Activated CD4-positive, alpha-beta T cell treated with anti-CD3 and anti-CD28 coated beads, Interleukin-2, amount 10 ng/mL, durations not matched to agents 24 days and 14 days (primary cell): ENCODE measurements around the gene NIT2. TPM values are rescaled to one million over a fixed set of nuclear protein-coding genes. Genes with fewer than 3 reads are reported as not detected.

ENCODE experiments used
- DNase-seq: peaks from one replicate; pipeline ENCODE4 v3.0.0; 2022
- H3K27ac Mint-ChIP-seq: one replicate; pipeline ENCODE4 v1.8.0; 2022; ENCODE audit warnings: mild to moderate bottlenecking, mixed read lengths
- H3K27me3 Mint-ChIP-seq: one replicate; pipeline ENCODE4 v1.8.0; 2022; ENCODE audit warnings: mixed read lengths
- H3K36me3 Mint-ChIP-seq: one replicate; pipeline ENCODE4 v1.8.0; 2022; ENCODE audit warnings: low read depth, mild to moderate bottlenecking, mixed read lengths
- H3K4me1 Mint-ChIP-seq: one replicate; pipeline ENCODE4 v1.8.0; 2021; ENCODE audit warnings: mixed read lengths
- H3K4me3 Mint-ChIP-seq: one replicate; pipeline ENCODE4 v1.8.0; 2022; ENCODE audit warnings: mild to moderate bottlenecking, moderate library complexity, mixed read lengths
- H3K9me3 Mint-ChIP-seq: one replicate; pipeline ENCODE4 v1.8.0; 2021; ENCODE audit warnings: mixed read lengths
- intact Hi-C: fragments of 100-400 bp; cut with micrococcal nuclease; formaldehyde crosslinking; loops from one replicate; pipeline ENCODE4 v1.15.1; 2023
- total RNA-seq: library from RNA; stranded (reverse); gene quantifications from 2 replicates; pipeline ENCODE4 v1.2.3, GENCODE V29; 2022

The NIT2 gene
- total RNA-seq, 1 donor from 2014 or later = 75.5 TPM

DNA sequence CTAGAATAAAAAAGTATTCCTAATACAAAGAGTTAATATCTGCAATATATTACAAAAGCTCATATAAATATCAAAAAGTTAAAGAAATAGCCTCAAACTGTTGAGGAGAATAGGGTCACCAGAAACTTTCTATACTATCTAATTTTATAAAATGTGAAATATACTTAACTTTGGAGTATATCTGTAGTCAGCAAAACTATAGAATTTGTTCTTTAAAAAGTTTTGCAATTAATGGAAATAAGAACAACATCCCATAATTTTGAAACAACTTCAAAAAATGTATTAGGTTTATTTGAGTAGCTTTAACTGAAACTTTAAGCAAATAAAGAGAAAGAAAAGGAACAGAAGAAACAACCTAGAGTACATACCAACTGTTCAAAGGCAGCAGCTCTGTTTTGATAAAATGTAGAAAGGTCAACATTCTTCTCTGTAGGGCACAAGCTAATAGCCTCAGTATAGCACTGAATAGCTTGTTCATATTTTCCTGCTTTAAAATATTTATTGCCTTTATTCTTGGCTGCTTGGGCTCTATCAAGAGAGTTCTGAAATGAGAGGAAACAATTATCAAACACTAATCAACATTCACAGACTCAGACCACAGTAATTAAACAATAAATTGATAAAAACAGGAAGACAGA, 52.0 kb downstream of the NIT2 start:
- no peak overlapping the region for H3K27ac Mint-ChIP-seq
- DNase-seq = no peak
- H3K4me1 Mint-ChIP-seq = peaks cover 7% of the 10 kb centered on the region
- no peaks in the 10 kb centered on the region for H3K27me3 Mint-ChIP-seq
- H3K4me3 Mint-ChIP-seq = no peak overlapping the region
- H3K9me3 Mint-ChIP-seq = peaks cover 6% of the 10 kb centered on the region
- H3K36me3 Mint-ChIP-seq = peaks cover 49% of the 10 kb centered on the region
- intact Hi-C loops = no loop called here

DNA sequence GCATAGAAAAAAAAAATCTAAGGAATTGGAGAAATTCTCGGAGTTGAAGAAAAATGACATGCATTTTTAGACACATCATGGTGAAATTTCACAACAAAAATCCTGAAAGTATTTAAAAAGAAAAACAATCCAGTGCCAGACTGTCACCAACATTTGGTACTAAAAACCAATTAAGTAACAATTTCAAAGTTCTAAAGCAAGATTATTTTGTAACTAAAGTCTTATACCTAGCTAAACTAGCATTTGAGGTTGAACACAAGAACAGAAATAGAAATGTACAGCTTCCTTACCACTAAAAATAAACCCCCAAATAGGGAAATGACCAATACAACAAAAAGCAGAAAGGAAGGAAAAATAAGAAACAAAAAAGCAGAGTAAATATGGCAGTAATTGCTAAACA, 54.5 kb downstream of the NIT2 start:
- H3K36me3 Mint-ChIP-seq = peaks cover 46% of the 10 kb centered on the region
- peaks cover 10% of the 10 kb centered on the region for H3K4me1 Mint-ChIP-seq
- H3K9me3 Mint-ChIP-seq = peaks cover 6% of the 10 kb centered on the region
- DNase-seq = no peak
- H3K27ac Mint-ChIP-seq = no peak overlapping the region
- H3K27me3 Mint-ChIP-seq = no peaks in the 10 kb centered on the region
- intact Hi-C loops = no loop called here
- H3K4me3 Mint-ChIP-seq = no peak overlapping the region

DNA sequence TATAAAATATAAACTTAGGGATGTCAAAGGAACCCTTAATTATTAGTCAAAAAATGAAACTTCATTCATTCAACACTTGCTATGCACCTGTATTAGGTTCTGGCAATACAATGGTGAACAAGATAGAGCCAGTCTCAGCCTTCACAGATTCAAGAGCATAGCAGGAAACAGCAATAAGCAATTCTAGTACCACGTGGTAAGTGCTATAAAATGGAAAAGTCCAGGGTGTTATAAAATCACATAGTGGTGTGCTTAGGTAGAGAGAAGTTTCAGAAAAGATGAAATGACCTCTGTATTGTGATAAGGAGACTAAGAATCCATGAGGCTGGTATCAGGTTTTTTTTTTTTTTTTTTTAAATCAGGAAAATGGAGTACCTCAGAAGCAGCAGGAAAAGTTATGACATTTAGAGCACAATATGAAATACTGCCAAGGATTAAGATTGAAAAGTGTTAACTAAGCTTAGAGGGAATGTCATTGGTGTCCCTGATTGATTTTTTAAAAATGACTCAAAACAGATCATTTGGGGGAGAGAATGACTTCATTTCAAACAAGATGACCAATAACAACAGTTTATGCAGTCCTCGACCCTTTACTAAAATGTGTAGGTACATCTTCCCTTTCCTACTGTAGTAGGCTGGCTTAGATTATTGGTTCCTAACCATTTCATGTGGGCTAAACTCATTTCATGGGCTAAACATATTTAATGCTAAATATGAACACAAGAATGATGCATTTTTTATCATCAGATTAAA, 61.3 kb downstream of the NIT2 start:
- H3K27ac Mint-ChIP-seq = no peak overlapping the region
- H3K4me3 Mint-ChIP-seq = no peak overlapping the region
- DNase-seq = no peak
- peaks cover 17% of the 10 kb centered on the region for H3K36me3 Mint-ChIP-seq
- no peaks in the 10 kb centered on the region for H3K27me3 Mint-ChIP-seq
- no peaks in the 10 kb centered on the region for H3K9me3 Mint-ChIP-seq
- H3K4me1 Mint-ChIP-seq = peaks cover 27% of the 10 kb centered on the region
- intact Hi-C loops = no loop called here

DNA sequence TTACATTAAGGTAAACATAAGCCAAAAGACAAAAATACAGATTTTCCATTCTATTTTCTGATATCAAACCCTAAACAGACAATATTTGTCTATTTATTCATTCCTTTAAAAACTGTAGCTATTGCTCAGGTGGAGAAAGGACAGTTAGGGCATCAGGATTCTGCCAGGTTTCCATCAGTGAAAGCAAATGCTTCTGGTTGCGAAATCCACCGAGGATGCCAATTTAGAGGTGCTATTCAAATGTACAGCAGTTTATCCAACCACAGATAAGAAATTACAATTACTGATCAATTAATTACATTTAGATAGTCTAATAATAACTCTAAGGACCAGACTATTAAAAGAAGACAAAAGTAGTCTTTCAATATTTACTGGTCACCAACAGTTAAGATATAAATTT, 62.4 kb downstream of the NIT2 start:
- peaks cover 18% of the 10 kb centered on the region for H3K36me3 Mint-ChIP-seq
- no peaks in the 10 kb centered on the region for H3K27me3 Mint-ChIP-seq
- no peaks in the 10 kb centered on the region for H3K9me3 Mint-ChIP-seq
- H3K27ac Mint-ChIP-seq = no peak overlapping the region
- no peak for DNase-seq
- H3K4me3 Mint-ChIP-seq = no peak overlapping the region
- H3K4me1 Mint-ChIP-seq = peaks cover 29% of the 10 kb centered on the region
- intact Hi-C loops = no loop called here

DNA sequence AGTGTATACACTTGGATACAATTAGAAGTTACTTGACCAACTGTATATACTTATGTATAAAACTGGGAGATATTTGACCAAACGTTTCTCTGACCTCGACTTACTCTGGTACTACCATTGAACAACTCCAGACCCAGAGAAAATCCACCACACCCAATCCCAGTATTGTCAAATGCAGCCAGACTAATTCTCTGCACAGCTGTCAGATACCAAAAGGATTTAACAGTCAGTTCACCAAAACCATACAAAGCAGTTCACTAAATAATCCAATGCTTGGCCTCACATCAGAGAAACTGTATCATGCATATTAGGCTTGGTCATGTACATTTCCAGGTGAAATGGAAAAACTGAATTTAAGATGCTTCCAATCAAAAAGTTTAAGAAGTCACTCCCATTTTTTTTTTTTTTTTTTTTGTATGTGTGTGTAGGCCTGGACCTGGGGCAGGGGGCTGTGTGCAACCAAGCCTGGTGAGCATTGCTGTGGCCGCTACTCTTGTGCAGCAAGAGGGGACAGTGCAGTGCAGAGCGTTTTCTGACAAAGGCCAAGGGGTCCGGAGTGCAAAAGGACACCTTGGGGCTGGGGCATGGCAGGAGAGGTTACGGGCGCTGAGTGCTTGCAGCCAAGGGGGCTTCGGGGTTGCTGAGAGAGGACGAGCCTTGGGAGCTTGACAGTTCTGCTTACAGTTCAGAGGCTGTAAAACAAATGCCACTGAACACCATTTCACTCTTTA, 64.9 kb downstream of the NIT2 start:
- Mint-ChIP-seq H3K4me1 (peaks cover 39% of the 10 kb centered on the region), H3K27ac (peak overlapping the region; percentile 87), H3K4me3 (peak overlapping the region; percentile 93), H3K27me3 (no peaks in the 10 kb centered on the region), H3K9me3 (no peaks in the 10 kb centered on the region), H3K36me3 (peaks cover 15% of the 10 kb centered on the region)
- intact Hi-C loops = loop anchor here (5.0 to 10.0 kb wide), 7 partner anchors 82 to 1278 kb away; partner anchors contain the start of genes PCNP and ZBTB11
- DNase-seq = peak; percentile 59

DNA sequence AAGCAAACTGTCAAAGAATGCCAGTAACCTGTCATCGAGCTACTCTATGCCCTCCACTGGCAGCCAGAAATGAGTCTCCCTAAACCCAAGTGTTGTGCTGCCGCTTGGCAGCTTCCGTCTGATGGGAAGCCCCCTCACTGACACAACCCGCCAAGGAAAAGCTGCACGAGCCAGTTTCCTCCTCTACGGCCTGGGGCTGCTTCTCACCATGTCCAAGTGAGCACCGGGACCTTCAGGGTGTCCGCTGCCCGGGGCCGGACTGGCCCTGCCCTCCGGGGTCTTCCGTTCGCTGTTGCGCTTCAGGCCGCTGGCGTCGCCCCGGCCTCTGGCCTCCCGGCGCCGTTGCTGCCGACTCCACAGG, 65.8 kb downstream of the NIT2 start:
- Mint-ChIP-seq H3K27ac (peak overlapping the region; percentile 87), H3K4me3 (peak overlapping the region; percentile 93), H3K27me3 (no peaks in the 10 kb centered on the region), H3K4me1 (peaks cover 40% of the 10 kb centered on the region), H3K9me3 (peaks cover under 1% of the 10 kb centered on the region), H3K36me3 (peaks cover 17% of the 10 kb centered on the region)
- DNase-seq = peak; percentile 82
- intact Hi-C loops = loop anchor here (5.0 to 10.0 kb wide), 7 partner anchors 83 to 1277 kb away; partner anchors contain the start of genes PCNP and ZBTB11

DNA sequence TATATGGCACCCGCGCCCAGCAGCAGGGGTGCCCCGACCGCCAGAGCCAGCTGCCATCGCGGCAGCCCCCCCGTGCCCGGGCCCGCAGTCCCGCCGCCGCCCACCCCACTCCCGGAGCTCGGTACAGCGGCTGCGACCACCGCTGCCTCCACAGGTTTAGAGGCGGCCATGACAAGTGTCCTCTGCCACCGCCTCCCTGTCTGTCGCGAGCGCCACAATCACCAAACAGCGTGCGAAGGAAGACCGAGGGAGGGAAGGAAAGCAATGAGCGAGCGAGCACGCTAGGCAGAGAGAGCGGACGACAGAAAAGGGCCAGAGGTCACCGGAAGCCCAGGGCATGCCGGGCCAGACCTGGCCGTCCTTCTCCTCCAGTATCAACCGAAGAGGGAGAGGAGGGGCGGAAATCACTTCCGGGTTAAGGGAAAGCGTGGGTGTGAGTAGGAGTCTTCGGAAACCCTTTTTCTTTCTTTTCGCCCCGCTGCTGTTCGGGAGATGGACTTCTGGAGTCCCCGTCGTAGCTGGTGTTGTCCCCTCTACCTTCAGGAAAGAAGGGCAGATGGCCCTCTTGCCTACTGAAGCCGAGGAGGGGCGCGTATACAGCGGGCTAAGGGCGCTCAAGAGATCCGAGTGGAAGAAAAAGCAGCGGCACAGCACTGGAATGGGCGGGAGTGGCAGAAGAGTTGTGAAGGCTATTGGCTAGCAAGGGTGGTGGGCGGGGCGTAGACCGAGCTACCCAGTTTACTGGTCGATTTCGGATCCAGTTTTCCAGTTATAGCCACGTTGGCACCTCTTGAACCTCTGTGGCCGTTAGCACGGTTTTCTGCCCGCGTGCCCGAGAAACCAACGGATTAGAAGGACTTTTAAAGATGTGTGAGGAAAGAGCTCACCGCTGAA, 66.5 kb downstream of the NIT2 start, which contains the start of the genes LNP1 and TOMM70:
TSS of gene LNP1 (plus strand) at position 760 of the 894 bp plus-strand sequence. CDS start 28,191 bp downstream, outside the sequence.
TSS of gene TOMM70 (minus strand) at position 310 of the 894 bp plus-strand sequence. CDS start at position 170, 140 bp downstream.
- Mint-ChIP-seq H3K27ac (peak within 1 kb of the TSS; percentile 98), H3K4me3 (peak within 1 kb of the TSS; percentile 93), H3K27me3 (no peaks in the 10 kb centered on the region), H3K9me3 (peaks cover 4% of the 10 kb centered on the region), H3K36me3 (peaks cover 17% of the 10 kb centered on the region), H3K4me1 (peaks cover 36% of the 10 kb centered on the region)
- intact Hi-C loops = loop anchor here (1.0 to 10.0 kb wide), 12 partner anchors 67 to 1276 kb away; partner anchors contain the start of genes CMSS1, NIT2, PCNP and TBC1D23
- DNase-seq = peak; percentile 98

DNA sequence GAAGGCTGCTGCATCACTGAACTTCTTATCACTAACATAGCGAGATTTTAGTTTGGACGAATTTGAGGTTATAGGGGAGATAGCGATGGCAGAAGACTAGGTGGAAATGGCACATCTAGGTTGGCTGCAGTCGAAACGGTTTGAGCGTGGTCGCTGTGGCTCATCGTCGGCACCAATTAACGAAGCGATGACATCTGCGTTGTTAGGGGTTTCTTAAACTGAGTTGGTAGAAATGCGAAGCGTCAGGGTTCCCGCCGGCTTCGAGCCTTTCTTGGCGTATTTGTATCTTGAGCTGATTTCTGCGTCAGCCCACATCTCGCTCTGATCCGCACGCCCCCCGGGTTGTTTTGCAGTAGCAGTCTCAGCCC, 67.1 kb downstream of the NIT2 start:
- Mint-ChIP-seq H3K4me1 (peaks cover 35% of the 10 kb centered on the region), H3K27me3 (no peaks in the 10 kb centered on the region), H3K4me3 (peak overlapping the region; percentile 93), H3K9me3 (peaks cover 4% of the 10 kb centered on the region), H3K27ac (peak overlapping the region; percentile 98), H3K36me3 (peaks cover 17% of the 10 kb centered on the region)
- intact Hi-C loops = loop anchor here (1.0 to 10.0 kb wide), 12 partner anchors 67 to 1276 kb away; partner anchors contain the start of genes CMSS1, NIT2, PCNP and TBC1D23
- DNase-seq = no peak

DNA sequence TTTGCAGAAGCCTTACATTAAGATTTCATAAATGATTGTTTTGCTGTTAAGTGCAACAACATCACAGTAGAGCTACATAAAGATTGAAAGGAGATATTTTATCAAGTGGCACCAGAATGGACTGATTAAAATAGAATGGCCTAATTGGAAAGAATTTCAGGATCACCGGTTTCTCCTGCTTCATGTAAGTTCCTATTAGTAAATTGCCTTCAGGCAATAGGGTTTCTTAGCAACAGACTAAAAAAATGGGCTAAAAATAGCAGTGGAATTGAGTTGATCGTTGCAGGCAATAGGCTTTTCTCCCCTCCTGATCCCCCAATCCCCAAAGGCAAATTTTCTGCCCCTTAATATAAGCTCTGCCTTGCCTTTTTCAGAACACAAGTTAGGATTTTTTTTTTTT, 67.7 kb downstream of the NIT2 start:
- Mint-ChIP-seq H3K9me3 (peaks cover 6% of the 10 kb centered on the region), H3K36me3 (peaks cover 20% of the 10 kb centered on the region), H3K27me3 (no peaks in the 10 kb centered on the region), H3K4me3 (peak overlapping the region; percentile 93), H3K27ac (peak overlapping the region; percentile 98), H3K4me1 (peaks cover 34% of the 10 kb centered on the region)
- DNase-seq = no peak
- intact Hi-C loops = loop anchor here (5.0 to 10.0 kb wide), 7 partner anchors 85 to 1275 kb away; partner anchors contain the start of genes PCNP and ZBTB11

DNA sequence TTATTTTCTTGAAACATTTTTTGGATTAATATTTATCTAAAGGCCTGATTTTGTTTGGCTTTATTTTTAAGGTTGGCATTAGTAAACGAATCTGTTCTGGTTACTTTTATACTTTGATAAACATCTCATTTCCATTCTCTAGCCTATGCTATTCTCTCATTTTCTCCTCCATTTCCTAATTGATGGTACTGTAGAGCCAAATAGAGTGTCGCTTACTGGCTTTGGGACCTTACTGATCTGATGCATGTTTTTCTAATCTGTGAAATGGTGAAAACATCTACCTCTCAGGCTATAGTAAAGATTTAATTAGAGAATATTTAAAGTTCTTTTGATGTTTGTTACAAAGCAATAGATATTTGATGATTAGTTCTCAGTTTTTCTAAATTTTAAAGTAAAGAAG, 68.3 kb downstream of the NIT2 start:
- peaks cover 12% of the 10 kb centered on the region for H3K9me3 Mint-ChIP-seq
- H3K4me3 Mint-ChIP-seq = peak overlapping the region; percentile 93
- intact Hi-C loops = loop anchor here (5.0 to 10.0 kb wide), 7 partner anchors 86 to 1274 kb away; partner anchors contain the start of genes PCNP and ZBTB11
- no peak for DNase-seq
- no peak overlapping the region for H3K27ac Mint-ChIP-seq
- peaks cover 25% of the 10 kb centered on the region for H3K36me3 Mint-ChIP-seq
- peaks cover 34% of the 10 kb centered on the region for H3K4me1 Mint-ChIP-seq
- H3K27me3 Mint-ChIP-seq = no peaks in the 10 kb centered on the region

DNA sequence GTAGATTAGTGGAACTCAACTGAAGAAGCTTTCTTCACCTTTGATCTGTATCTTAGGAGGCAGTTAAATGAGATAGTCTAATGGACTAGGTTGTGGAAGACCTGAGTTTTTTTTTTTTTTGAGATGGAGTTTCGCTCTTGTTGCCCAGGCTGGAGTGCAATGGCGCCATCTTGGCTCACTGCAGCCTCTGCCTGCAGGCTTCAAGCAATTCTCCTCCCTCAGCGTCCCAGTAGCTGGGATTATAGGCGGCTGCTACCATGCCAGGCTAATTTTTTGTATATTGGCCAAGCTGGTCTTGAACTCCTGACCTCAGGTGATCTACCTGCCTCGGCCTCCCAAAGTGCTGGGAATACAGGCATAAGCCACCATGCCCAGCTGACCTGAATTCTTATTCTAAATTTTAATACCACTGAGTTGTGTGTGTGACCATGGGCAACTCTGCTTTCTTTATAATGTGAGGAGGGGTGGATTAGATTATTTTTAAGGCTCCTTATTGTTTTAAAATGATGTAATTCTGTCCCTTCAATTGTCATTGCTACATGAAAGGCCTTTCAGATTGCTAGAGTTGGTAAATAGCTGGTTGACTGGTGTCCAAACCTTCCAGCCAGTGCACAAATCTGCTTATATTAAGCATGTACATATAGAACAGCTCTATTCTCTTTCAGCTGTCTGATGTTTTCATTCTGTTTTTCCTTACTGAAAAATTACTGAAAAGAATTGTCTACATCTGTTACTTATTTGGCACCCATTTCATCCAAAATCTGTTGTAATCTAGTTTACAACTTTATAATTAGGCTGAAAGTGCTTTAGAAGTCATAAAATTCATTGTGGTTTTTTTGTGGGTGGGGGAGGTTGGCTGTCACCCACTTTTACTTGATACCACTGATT, 69.0 kb downstream of the NIT2 start:
- Mint-ChIP-seq H3K4me1 (peaks cover 31% of the 10 kb centered on the region), H3K36me3 (peaks cover 24% of the 10 kb centered on the region), H3K4me3 (peak overlapping the region; percentile 53), H3K27me3 (no peaks in the 10 kb centered on the region), H3K9me3 (peaks cover 12% of the 10 kb centered on the region), H3K27ac (no peak overlapping the region)
- intact Hi-C loops = loop anchor here (5.0 to 10.0 kb wide), 7 partner anchors 86 to 1274 kb away; partner anchors contain the start of genes PCNP and ZBTB11
- no peak for DNase-seq

DNA sequence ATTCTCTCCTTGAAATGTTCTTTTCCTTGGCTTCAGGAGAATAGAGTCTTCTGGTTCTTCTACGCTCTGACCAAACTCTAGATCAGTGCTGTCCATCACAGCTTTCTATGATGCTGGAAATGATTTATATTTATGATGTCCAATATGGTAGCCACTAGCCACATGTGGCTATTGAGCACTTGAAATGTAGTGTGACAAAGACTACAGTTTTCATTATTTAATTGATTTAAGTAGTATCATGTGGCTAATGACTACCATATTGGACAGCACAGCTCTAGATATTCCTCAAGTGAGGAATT, 69.6 kb downstream of the NIT2 start:
- H3K36me3 Mint-ChIP-seq = peaks cover 24% of the 10 kb centered on the region
- H3K27ac Mint-ChIP-seq = no peak overlapping the region
- intact Hi-C loops = loop anchor here (5.0 to 10.0 kb wide), 7 partner anchors 87 to 1273 kb away; partner anchors contain the start of genes PCNP and ZBTB11
- H3K4me1 Mint-ChIP-seq = peaks cover 27% of the 10 kb centered on the region
- H3K4me3 Mint-ChIP-seq = no peak overlapping the region
- no peaks in the 10 kb centered on the region for H3K27me3 Mint-ChIP-seq
- peaks cover 12% of the 10 kb centered on the region for H3K9me3 Mint-ChIP-seq
- no peak for DNase-seq
